A549 (cell line): Measurements from ENCODE around the gene GNB1L.

Experiments
- BCL3 ChIP-seq: fragments of >200 bp; sonication (Bioruptor Twin); formaldehyde crosslinking; IDR thresholded peaks from 3 replicates; pipeline ENCODE4 v1.6.1; 2016
- CTCF ChIP-seq: fragments of >200 bp; sonication (Bioruptor Twin); formaldehyde crosslinking; IDR thresholded peaks from 3 replicates; pipeline ENCODE4 v1.5.1; 2016
- JUN ChIP-seq, 2 experiments: fragments of >200 bp; sonication (Bioruptor Twin); formaldehyde crosslinking; IDR thresholded peaks; 2 replicates in 1 of 2; 3 replicates in 1 of 2; pipeline ENCODE4 v1.6.1; 2016 to 2017
- RAD21 ChIP-seq, 2 experiments: fragments of >200 bp in 1 of 2; sonication (Bioruptor Twin) in 1 of 2; formaldehyde crosslinking in 1 of 2; IDR thresholded peaks in 1 of 2; conservative IDR thresholded peaks in 1 of 2; 2 replicates in 1 of 2; 3 replicates in 1 of 2; pipeline ENCODE4 v1.6.1; 2012 to 2018; ENCODE audit warnings: inconsistent platforms in 1 of 2
- RFX5 ChIP-seq: fragments of 450-650 bp; IDR thresholded peaks from 2 replicates; pipeline ENCODE4 v1.7.1; 2014; ENCODE audit warnings: antibody characterized with exemption, mild to moderate bottlenecking, moderate library complexity

GRCh38 chr22:19874307-19875060, 19.8 kb upstream of the GNB1L start:
- TF ChIP-seq RAD21 (conservative IDR thresholded peaks at IDR 0.05 in 1 of 2, IDR thresholded peaks at IDR 0.05 in 1 of 2) (no peak), CTCF (no peak), JUN (IDR thresholded peaks at IDR 0.05) (no peak), BCL3 (no peak), RFX5 (no peak)
